GM18873 (cell line): Measurements from ENCODE around the gene NSL1.
"Not testable (repeated sequence)": the region's sequence is repeated elsewhere in the genome, so short reads cannot be mapped to it uniquely, and the experiment has no call there.

Source experiments
- ATAC-seq: cut with Tn5 transposase; IDR thresholded peaks from one replicate; pipeline ENCODE4 v1.9.1; 2021; ENCODE audit warnings: mild to moderate bottlenecking, moderate library complexity, moderate number of reproducible peaks; ENCODE audit not compliant: unreplicated experiment, low FRiP score

The NSL1 gene

DNA sequence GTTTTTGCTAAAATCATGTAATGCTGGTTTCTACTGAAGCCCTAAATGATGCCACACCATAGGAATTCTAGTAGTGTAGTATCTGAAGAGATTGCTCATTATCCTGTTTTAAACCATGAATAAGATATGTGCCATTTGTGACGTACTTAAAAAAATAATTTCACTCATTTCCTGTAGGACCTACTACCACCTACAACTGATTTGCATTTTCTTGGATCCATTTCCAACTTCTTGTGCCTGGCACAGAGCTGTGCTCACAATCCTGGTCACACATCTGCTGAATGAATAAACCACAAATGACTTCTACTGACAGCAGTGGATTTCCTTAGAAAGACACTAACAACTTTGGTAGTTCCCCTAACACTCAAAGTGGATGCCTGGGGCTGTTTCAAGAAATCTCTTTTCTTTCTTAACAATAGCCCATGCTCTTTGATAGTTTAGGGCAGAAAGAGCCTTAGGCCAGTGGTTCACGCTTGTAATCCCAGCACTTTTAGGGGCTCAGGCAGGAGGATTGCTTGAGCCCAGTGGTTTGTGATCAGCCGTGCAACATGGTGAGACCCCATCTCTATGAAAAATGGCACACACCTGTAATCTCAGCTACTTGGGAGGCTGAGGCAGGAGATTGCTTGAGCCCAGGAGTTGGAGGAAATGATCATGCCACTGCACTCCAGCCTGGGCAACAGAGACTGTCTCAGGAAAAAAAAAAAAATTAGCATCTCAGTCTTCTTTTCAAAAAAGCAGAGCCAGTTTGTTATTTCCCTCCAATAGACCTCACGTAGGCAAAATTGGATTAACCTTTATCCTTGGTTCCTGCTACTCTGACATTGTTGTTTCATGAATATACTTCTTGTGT is 78.9 kb downstream of the NSL1 start:
- ATAC-seq = no peak

DNA sequence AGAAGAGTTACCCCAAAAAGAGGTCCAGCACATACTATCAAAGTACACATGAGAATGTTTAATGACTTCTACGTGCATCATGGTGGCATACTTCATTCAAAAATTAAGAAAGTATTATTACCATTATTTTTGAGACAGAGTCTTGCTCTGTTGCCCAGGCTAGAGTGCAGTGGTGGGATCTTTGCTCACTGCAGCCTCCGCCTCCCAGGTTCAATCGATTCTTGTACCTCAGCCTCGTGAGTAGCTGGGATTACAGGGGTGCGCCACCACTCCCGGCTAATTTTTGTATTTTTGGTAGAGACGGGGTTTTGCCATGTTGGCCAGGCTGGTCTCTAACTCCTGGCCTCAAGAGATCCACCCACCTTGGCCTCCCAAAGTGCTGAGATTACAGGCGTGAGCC is 79.6 kb downstream of the NSL1 start:
- not testable (repeated sequence) for ATAC-seq

DNA sequence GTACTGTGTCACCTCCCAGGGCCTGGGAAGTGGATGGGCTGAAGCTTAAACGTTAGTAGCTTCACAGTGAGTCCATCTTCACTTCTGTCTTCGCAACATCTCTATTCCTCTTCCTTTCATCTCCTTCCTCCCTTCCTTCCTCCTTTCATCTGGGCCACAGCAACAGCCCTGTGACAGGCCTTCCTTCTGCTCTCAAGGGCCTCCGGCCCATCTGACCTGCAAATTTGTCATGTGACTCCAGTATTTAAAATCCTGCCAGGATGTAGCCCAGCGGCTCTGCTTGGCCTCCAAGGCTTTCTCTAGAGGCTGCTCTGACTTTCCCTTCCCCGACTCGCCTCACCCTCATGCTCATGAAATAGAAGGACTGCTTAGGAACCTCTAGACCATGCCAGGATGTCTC is 81.0 kb downstream of the NSL1 start:
- ATAC-seq = no peak

DNA sequence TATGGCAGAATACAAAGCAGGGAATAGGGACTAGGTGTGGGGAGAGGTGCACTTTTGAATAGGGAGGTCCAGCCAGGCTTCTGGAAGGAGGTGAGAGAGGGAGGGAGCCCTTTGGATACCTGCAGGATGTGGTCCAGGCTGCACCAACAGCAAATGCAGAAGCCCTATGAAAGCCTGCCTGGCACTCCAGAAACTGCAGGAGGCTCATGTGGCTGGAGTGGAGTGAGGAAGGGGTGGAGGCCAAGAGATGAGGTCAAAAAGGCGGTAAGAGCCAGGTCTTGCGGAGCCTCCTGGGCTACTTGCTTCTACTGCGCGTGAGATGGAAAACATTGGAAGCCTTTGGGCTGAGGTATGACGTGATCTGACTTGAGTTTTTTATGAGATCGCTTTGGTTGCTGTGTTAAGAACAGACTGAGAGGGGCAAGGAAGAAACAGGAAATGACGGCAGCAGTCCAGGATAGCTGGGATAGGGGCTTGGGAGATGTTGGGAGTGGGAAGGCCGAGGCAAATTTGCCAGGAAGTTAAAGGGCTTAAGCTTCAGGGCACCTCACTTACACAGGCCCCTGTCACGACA is 87.5 kb downstream of the NSL1 start:
- no peak for ATAC-seq

DNA sequence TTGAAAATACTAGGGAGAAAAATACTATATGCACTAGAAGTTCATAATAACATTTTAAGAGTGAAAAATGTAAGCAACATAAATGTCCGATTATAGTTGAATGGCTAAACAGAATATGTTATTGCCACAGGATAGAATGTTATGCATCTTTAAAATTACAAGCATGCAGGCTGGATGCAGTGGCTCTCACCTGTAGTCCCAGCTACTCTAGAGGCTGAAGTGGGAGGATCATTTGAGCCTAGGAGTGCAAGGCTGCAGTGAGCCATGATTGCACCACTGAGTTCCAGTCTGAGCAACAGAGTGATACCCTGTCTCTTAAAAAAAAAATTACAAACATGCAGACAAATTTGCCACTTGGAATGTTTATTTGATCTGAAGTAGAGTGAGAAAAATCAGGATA is 88.9 kb downstream of the NSL1 start:
- no peak for ATAC-seq

DNA sequence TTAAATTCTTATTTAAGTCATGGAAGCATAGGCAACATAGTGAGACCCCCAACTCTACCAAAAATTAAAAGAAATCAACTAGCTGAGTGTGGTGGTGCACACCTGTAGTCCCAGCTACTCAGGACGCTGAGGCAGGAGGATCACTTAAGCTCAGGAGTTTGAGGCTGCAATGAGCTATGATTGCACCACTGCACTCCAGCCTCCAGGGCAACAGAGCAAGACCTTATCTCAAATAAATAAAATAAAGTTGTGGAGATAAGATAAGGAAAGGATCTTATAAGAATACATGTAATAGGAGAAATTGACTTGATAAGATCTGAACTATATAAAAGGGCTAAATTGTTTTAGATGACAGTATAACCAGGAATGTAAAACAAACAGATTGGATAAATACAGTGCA is 89.7 kb downstream of the NSL1 start:
- ATAC-seq = no peak

DNA sequence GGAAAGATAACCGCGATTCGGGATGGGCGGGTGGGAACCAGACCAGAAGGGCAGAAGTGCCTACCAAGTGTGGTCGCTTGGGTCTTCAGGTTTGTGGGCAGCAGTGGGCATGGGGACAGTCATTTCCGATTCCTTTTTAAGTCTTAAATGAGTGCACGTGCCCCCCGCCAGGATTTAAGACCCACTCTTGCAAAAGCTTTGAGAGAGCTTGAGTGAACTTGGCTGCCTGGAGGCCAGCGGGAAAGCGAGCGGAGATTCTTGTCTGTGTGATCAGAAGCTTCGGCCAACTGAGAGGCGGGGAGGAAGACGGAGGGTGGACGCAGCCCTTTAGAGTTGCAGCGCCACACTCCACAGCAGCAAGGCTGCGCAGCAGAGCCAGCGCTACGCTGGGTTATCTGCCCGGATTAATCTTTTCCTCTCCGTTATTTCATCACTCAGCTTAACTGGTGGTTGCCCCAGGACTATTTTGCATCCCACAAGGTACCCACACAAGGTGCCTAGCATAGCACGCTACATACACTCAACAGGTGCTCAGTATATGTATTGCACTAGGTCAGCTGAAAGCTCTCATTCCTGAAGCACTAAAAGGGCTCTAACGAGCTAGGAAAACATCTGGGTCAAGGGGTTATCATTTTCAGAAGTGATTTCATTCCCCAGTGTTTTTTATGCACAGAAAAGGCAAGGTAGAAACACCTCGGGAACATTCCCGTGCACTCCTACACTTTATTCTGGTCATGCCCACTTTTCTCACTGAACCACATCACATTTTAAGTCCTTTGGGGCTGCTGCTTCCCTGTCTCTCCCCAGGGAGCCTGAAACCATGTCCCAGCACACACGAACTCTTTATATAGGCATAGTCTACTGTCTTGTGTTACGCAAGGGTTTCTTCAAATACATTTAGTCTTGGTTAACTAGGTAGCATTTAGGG is 90.4 kb downstream of the NSL1 start:
- no peak for ATAC-seq

DNA sequence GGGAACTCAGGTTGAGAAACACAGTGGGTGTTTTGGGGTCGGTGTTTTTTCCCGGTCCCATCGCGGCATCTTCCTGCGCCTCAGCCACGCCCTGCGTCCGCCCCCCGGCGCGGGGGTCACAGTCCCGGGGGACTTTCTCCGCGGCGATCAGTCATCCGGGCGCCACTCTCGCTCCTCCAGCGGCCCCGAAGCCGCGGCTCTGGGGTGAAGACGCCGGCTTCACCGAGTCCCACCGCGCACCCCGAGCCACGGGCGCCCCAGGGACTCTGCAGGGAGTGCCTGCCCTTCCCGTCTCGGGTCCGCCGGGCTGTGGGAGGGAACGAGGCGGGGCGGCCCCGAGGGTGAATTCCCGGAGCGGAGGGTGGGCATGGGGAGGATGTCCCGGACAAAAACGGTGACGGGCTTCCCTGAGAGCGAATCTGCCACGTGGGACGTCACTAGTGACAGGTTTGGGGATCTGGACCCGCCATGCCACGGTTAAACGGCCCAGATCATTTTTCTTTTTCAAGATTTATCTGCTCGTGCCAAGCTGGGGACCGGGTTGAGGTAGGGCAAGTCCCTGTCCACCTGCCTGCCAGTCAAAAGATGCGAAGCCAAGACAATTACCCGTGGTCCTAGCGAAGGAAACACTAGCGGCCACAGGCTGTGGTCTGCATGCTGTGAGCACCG is 91.2 kb downstream of the NSL1 start:
- ATAC-seq = no peak

DNA sequence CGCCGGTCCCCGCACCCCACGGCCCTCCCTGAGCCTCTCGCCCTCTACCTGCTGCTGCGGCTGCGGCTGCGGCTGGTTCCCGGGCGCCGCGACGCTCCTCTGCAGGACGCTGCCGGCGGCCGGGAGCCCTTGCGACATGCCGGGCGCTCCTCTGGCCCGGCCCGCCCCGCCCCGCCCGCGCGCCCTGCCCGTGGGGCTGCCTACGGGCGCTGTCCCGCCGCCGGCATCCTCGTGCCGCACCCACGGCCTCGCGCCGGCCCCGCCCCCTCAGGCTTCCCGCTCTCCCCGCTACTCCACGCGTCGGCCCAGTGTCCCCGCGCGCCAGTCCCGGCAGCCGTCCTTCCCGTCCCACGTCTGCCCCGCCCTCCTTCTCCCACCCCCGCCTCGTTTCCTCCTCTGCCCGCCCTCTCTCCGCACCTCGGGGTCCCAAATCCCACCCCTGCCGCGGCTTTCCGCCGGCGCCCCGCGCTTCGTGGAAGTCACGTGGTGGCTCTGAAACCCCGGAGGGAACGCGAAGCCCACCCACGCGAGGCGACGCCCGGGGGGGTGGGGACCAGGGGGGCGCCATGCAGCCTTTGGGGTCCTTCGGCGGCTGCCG is 91.9 kb downstream of the NSL1 start, which contains the start of gene BATF3:
Gene BATF3 (minus strand): TSS at position 216 of the 598 bp plus-strand sequence. CDS start 78 bp downstream, at position 138.
- ATAC-seq = no peak

DNA sequence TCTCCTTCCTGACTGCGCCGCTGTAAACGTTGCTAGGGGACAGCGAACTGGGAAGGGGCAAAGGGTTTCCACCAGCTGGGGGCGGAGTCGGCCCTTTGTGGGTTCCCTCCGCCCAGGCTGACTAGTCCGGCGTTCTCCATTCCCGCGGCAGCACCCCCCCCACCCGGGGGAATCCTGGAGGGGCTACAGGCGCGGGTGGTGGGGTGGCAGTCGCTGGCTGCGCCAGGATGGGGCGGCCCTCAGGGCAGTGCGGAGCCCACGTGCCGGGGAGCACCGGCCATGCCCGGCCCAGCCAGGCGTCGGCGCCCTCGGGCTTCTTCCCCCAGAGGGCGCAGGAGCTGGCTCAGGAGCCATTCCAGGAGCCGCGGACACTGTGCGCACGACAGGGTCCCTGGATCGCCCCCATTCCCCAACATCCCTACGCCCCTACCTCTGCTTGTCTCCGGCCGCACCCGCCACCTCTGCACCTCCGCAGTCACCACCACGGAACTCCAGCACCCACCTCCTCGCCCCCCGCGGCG is 92.4 kb downstream of the NSL1 start:
- ATAC-seq = no peak

DNA sequence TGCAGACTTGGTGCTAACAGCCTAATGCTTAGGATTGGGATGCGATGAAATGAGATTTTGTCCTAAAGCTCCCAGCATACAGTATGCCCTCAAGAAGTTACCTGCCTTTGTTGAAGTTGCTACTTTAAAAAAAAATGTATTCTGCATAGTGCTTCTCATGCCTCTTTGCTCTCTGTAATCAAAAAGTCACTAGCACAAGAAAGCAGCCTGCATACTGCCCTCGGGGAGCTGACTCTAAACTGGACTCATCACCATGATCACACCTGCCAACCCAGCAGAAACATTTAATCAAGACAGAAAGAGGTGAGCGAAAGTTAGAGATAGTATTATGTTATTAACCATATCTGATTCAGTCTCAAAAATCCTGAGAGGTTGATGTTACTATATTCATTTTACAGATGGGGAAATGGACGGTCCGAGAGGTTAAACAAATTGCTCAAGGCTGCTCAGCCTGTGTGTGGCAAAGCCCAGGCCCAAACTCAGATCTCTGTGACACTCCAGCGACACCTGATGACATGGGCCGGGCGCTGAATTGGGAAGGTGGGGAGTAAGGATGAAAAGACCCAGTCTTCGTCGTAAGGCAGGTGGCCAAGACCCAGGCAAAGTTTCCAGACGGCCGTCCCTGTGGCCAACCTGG is 93.0 kb downstream of the NSL1 start:
- no peak for ATAC-seq

DNA sequence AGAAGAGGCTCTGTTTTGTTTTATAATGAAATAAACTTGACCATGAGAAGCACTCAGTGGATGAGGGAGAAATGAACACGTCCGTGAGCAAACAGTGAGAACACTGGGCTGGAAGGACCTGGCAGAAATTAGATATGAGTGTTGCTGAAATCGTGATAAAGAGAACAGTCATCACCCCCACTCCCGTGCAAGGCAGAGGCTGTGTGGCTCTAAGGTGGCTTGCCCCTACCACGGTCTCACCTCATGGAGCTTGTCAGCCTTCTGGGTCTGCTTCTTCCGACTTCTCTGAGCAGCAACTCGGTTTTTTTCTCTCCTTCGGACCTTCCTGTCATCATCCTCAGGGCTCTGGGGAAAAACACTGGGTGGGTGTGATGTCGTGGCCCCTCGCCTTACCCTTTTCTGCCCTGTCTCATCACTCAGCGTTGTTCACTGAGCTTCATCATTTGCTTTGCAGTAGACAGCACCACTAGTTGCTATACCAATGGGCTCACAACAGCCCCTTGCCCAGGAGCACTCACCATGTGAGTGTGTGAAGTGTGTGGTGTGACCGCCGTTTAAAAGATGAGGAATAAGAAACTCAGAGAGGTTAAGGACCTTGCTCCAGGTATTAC is 94.8 kb downstream of the NSL1 start:
- ATAC-seq = no peak

DNA sequence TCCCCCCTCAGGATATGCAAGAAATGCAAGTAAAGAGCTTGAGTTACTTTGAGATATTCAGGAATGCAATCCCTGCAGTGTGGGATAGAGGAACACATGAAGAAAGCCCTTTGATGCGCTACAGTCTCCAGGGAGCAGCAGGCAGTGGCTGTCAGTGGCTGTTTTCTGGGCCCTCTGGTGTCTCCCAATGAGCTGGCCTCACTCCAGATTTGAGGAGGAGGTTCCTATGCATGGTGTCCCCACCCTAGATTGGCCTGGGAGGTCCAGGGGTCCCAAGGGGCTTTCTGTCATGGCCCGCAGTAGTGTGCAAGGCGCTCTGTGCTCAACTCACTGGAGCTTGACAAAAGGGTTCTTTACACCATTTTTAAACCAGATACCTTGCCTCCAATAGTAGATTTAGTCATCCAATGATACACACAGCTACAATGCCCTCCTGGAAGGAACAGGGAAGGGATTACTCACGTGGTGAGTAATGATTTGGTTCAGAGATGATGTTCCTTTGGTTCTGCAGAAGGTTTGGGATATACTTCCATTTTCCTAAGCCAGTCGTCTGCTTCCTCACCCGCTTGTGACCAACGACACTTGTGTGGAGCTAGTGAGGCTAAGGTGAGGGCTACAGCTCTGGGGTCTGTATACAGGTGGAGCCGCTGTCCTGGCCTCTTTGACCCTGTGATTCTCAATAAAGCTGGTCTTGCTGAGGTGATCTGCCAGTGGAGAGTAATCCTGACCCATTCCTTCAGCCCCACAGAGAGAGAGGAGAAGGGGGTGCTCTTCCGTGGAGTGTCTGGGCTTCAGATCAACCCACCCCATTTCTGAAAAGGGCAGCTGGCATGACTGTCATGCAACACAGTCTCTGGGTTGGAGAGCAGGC is 98.6 kb downstream of the NSL1 start:
- no peak for ATAC-seq

DNA sequence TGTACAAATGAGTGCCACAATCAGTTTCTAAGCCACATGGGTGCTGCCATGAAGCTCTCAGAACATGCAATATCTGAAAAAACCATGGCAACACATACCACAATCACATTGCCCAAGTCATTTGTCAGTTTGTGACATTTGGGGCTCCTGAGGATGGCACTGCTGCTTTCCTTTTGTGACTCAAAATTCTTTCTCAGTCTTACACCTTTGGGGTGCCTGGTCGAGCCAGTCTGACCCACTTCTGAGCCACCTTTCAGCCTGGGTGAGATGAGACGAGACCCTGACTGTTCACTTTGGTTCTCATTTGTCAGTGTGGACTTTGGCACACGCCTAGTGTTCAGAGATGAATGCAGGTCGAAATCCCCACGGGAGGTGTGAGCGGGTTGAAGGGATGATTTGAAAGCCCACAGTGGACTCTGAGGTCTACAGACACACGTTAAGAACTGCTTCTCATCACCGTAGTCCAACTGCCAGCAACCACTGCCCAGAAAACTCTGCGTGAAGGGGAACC is 100.0 kb downstream of the NSL1 start:
- no peak for ATAC-seq

DNA sequence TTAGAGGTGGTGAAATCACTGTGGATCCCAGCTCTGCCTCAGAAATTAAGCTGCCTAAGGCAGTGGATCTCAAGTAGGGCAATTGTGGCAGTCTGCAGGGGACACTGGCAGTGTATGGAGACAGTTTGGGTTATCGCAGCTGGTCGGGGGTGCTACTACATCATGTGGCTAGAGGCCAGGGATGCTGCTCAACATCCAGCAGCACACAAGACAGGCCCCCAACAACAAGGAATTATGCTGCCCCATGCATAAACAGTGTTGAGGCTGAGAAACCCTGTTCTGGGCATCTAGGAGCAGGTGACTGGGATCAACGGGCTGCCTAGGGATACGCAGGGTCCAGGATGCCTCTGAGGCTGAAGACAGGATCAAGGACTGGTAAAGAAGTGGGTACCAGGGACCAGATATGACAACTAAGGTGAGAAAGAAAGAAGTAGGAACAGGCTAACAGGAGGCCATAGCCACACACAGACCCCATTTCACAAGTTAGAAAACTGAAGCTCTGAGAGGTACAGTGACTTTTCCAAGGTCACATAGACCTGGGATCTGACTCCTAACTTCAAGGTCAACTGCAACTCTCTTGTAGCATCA is 100.7 kb downstream of the NSL1 start:
- no peak for ATAC-seq

DNA sequence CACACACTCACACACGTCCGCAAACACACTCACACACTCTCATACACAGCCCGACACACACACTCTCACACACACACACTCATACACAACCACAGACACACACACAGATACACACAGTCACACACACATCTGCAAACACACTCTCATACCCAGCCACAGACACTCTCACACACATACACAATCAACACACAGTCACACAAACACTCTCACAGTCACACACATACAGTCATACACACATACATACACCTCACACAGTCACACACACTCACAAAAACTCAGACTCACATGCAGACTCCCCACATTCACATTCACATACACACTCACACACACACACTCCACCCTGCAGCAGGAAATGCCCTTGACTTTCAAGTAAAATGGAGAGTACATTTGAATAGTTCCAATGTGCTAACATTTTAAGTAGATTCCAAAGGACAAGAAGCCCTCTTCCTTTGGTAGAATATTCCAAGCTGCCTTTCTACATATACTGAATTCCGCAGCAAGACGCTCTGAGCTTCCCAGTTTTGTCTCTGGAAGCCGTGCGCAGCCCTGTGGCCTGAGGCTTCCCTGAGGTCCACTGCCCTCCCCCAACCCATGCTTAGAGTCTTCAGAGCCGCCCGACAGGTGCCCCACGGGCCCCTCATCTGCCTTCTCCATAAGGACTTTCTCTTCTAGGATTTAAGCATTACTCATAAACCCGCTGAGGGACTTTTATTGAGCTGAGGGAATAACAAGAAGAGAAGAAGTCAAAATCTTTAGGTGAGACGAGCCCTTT is 101.6 kb downstream of the NSL1 start:
- no peak for ATAC-seq
